Testis (tissue), 2 donors: ENCODE data around the gene CRYGN.

Experiments
- CTCF ChIP-seq, 3 experiments: fragments of 450-650 bp in 2 of 3; fragments of 200-600 bp in 1 of 3; sonication (generic) in 1 of 3; IDR thresholded peaks; one replicate each; pipeline ENCODE4 v1.5.1; 2016 to 2019; ENCODE audit warnings: antibody characterized with exemption in 3 of 3, mild to moderate bottlenecking in 2 of 3, moderate library complexity in 1 of 3
- POLR2A ChIP-seq: fragments of 450-650 bp; IDR thresholded peaks from one replicate; pipeline ENCODE4 v1.6.1; 2017; ENCODE audit warnings: antibody characterized with exemption, mild to moderate bottlenecking, moderate library complexity

GRCh38 chr7:151435103-151435916 lies 4.6 kb downstream of the CRYGN start:
- TF ChIP-seq CTCF (IDR thresholded peaks at IDR 0.05) (no peak), POLR2A (no peak)
